Measurements from ENCODE around the gene NRG3. TPM values are rescaled to one million over a fixed set of nuclear protein-coding genes. Genes with fewer than 3 reads are reported as not detected.

Gene NRG3
- total RNA-seq, 2 experiments from 2014 or later = not detected

- peak; percentile 10 for TF ChIP-seq CTCF (IDR thresholded peaks at IDR 0.05)
- H3K4me1 ChIP-seq (ENCODE audit: insufficient read depth, low read length) = no peaks in the 10 kb centered on the region
- intact Hi-C loops (cut with DNase I, micrococcal nuclease) = no loop called here
- H3K4me3 ChIP-seq (ENCODE audit: low read length) = no peak overlapping the region
- Mint-ChIP-seq H3K27ac (no peak overlapping the region), H3K4me3 (no peak overlapping the region), H3K4me1 (ENCODE audit: low read depth) (no peaks in the 10 kb centered on the region), H3K27me3 (no peaks in the 10 kb centered on the region), H3K36me3 (ENCODE audit: low read depth) (no peaks in the 10 kb centered on the region), H3K9me3 (no peaks in the 10 kb centered on the region)
- no peak overlapping the region for H3K27ac ChIP-seq (ENCODE audit: low read depth in 1 of 2, low read length in 2 of 2)
- H3K9me3 ChIP-seq (ENCODE audit: control insufficient read depth in 1 of 2, insufficient read depth in 1 of 2, low read length in 2 of 2) = peaks cover 0 to 6% of the 10 kb centered on the region in 2 experiments
- H3K36me3 ChIP-seq (ENCODE audit: insufficient read depth, low read length) = no peaks in the 10 kb centered on the region
- ATAC-seq (ENCODE audit: poor library complexity) = no peak
- ChIA-PET POLR2A (no interaction called here), CTCF (no interaction called here)
- no peak for DNase-seq
- H3K27me3 ChIP-seq (ENCODE audit: control insufficient read depth in 1 of 2, insufficient read depth in 2 of 2, low read length in 2 of 2) = no peaks in the 10 kb centered on the region
These were observed 577.1 kb downstream of the NRG3 start for GRCh38 chr10:82452046-82452445.

- Mint-ChIP-seq H3K36me3 (ENCODE audit: low read depth) (no peaks in the 10 kb centered on the region), H3K4me1 (ENCODE audit: low read depth) (no peaks in the 10 kb centered on the region), H3K4me3 (no peak overlapping the region), H3K27ac (no peak overlapping the region), H3K27me3 (no peaks in the 10 kb centered on the region), H3K9me3 (no peaks in the 10 kb centered on the region)
- ChIA-PET CTCF (no interaction called here), POLR2A (no interaction called here)
- peaks cover 0 to 3% of the 10 kb centered on the region in 2 experiments for H3K9me3 ChIP-seq (ENCODE audit: control insufficient read depth in 1 of 2, insufficient read depth in 1 of 2, low read length in 2 of 2)
- ATAC-seq (ENCODE audit: poor library complexity) (no peak), DNase-seq (no peak)
- H3K27me3 ChIP-seq (ENCODE audit: control insufficient read depth in 1 of 2, insufficient read depth in 2 of 2, low read length in 2 of 2) = no peaks in the 10 kb centered on the region
- intact Hi-C loops (cut with DNase I, micrococcal nuclease) = no loop called here
- no peak for TF ChIP-seq CTCF (IDR thresholded peaks at IDR 0.05)
- H3K4me1 ChIP-seq (ENCODE audit: insufficient read depth, low read length) = no peaks in the 10 kb centered on the region
- no peaks in the 10 kb centered on the region for H3K36me3 ChIP-seq (ENCODE audit: insufficient read depth, low read length)
- no peak overlapping the region for H3K4me3 ChIP-seq (ENCODE audit: low read length)
- H3K27ac ChIP-seq (ENCODE audit: low read depth in 1 of 2, low read length in 2 of 2) = no peak overlapping the region
These were observed 577.7 kb downstream of the NRG3 start for GRCh38 chr10:82452676-82453075.

GRCh38 chr10:82453678-82454293, 578.8 kb downstream of the NRG3 start:
- H3K9me3 Mint-ChIP-seq = peaks cover 2% of the 10 kb centered on the region
- Histone ChIP-seq H3K9me3 (ENCODE audit: control insufficient read depth in 1 of 2, insufficient read depth in 1 of 2, low read length in 2 of 2) (peaks cover 0 to 3% of the 10 kb centered on the region in 2 experiments), H3K36me3 (ENCODE audit: insufficient read depth, low read length) (no peaks in the 10 kb centered on the region), H3K4me3 (ENCODE audit: low read length) (no peak overlapping the region), H3K27ac (ENCODE audit: low read depth in 1 of 2, low read length in 2 of 2) (no peak overlapping the region), H3K27me3 (ENCODE audit: control insufficient read depth in 1 of 2, insufficient read depth in 2 of 2, low read length in 2 of 2) (no peaks in the 10 kb centered on the region), H3K4me1 (ENCODE audit: insufficient read depth, low read length) (no peaks in the 10 kb centered on the region)
- H3K27ac Mint-ChIP-seq = no peak overlapping the region
- CTCF ChIA-PET = interaction anchor here (0.6 kb wide), 1 partner anchor 496 kb away, joined by 4 read pairs; no protein-coding TSS in a partner anchor
- intact Hi-C loops (cut with DNase I, micrococcal nuclease) = no loop called here
- ATAC-seq (ENCODE audit: poor library complexity) (no peak), DNase-seq (no peak)
- no peaks in the 10 kb centered on the region for H3K27me3 Mint-ChIP-seq
- H3K4me3 Mint-ChIP-seq = no peak overlapping the region
- no peaks in the 10 kb centered on the region for H3K36me3 Mint-ChIP-seq (ENCODE audit: low read depth)
- H3K4me1 Mint-ChIP-seq (ENCODE audit: low read depth) = no peaks in the 10 kb centered on the region
- TF ChIP-seq CTCF (IDR thresholded peaks at IDR 0.05) = no peak
- POLR2A ChIA-PET = no interaction called here
